ENCODE measurements around the gene ADCY5.

The ADCY5 gene

GRCh38 chr3:123291404-123291803 lies 157.5 kb downstream of the ADCY5 start:
- no peaks in the 10 kb centered on the region for H3K9me2 ChIP-seq (ENCODE audit: low read depth, low read length)
- no peak overlapping the region for H2AFZ ChIP-seq (ENCODE audit: low read length)
- no peaks in the 10 kb centered on the region for H3F3A ChIP-seq (ENCODE audit: insufficient read depth, low read length)
- no peaks in the 10 kb centered on the region for H4K20me1 ChIP-seq (ENCODE audit: insufficient read depth, low read length)
- no peak overlapping the region for H3K9ac ChIP-seq (ENCODE audit: low read length)
- H3K27me3 ChIP-seq (ENCODE audit: insufficient read depth, low read length), result 0 out of 2 replicates have a peak, but pooled peaks cover 11% of the 10 kb centered on the region
- no peaks in the 10 kb centered on the region for H3K79me2 ChIP-seq (ENCODE audit: insufficient read depth, low read length)
- H3K4me1 ChIP-seq (ENCODE audit: insufficient read depth, low read length, severe bottlenecking), result no peaks in the 10 kb centered on the region
- no peak overlapping the region for H3K4me2 ChIP-seq (ENCODE audit: low read length)
- TF ChIP-seq, protein P1, sequence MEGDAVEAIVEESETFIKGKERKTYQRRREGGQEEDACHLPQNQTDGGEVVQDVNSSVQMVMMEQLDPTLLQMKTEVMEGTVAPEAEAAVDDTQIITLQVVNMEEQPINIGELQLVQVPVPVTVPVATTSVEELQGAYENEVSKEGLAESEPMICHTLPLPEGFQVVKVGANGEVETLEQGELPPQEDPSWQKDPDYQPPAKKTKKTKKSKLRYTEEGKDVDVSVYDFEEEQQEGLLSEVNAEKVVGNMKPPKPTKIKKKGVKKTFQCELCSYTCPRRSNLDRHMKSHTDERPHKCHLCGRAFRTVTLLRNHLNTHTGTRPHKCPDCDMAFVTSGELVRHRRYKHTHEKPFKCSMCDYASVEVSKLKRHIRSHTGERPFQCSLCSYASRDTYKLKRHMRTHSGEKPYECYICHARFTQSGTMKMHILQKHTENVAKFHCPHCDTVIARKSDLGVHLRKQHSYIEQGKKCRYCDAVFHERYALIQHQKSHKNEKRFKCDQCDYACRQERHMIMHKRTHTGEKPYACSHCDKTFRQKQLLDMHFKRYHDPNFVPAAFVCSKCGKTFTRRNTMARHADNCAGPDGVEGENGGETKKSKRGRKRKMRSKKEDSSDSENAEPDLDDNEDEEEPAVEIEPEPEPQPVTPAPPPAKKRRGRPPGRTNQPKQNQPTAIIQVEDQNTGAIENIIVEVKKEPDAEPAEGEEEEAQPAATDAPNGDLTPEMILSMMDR (IDR thresholded peaks at IDR 0.05; ENCODE audit: low read length), result no peak
- TF ChIP-seq EZH2 (IDR thresholded peaks at IDR 0.05; ENCODE audit: borderline replicate concordance, low read length), result no peak
- no peak overlapping the region for H3K4me3 ChIP-seq (ENCODE audit: low read depth, low read length, poor library complexity, severe bottlenecking)
- H3K27ac ChIP-seq (ENCODE audit: low read depth, low read length, poor library complexity, severe bottlenecking), result no peak overlapping the region
- no peaks in the 10 kb centered on the region for H3K36me3 ChIP-seq (ENCODE audit: insufficient read depth, low read length)
- H3K9me3 ChIP-seq (ENCODE audit: low read length), result no peaks in the 10 kb centered on the region

- H3F3A ChIP-seq (ENCODE audit: insufficient read depth, low read length), result no peaks in the 10 kb centered on the region
- H3K4me2 ChIP-seq (ENCODE audit: low read length), result no peak overlapping the region
- no peak overlapping the region for H3K27ac ChIP-seq (ENCODE audit: low read depth, low read length, poor library complexity, severe bottlenecking)
- H3K4me3 ChIP-seq (ENCODE audit: low read depth, low read length, poor library complexity, severe bottlenecking), result no peak overlapping the region
- H3K9me3 ChIP-seq (ENCODE audit: low read length), result no peaks in the 10 kb centered on the region
- 0 out of 2 replicates have a peak, but pooled peaks cover 11% of the 10 kb centered on the region for H3K27me3 ChIP-seq (ENCODE audit: insufficient read depth, low read length)
- H3K9ac ChIP-seq (ENCODE audit: low read length), result no peak overlapping the region
- H2AFZ ChIP-seq (ENCODE audit: low read length), result no peak overlapping the region
- no peaks in the 10 kb centered on the region for H4K20me1 ChIP-seq (ENCODE audit: insufficient read depth, low read length)
- no peaks in the 10 kb centered on the region for H3K9me2 ChIP-seq (ENCODE audit: low read depth, low read length)
- no peaks in the 10 kb centered on the region for H3K36me3 ChIP-seq (ENCODE audit: insufficient read depth, low read length)
- no peak for TF ChIP-seq EZH2 (IDR thresholded peaks at IDR 0.05; ENCODE audit: borderline replicate concordance, low read length)
- TF ChIP-seq, protein P1 (IDR thresholded peaks at IDR 0.05; ENCODE audit: low read length), result no peak
- no peaks in the 10 kb centered on the region for H3K79me2 ChIP-seq (ENCODE audit: insufficient read depth, low read length)
- no peaks in the 10 kb centered on the region for H3K4me1 ChIP-seq (ENCODE audit: insufficient read depth, low read length, severe bottlenecking)
These were observed 157.9 kb downstream of the ADCY5 start for GRCh38 chr3:123290962-123291361.

DNA sequence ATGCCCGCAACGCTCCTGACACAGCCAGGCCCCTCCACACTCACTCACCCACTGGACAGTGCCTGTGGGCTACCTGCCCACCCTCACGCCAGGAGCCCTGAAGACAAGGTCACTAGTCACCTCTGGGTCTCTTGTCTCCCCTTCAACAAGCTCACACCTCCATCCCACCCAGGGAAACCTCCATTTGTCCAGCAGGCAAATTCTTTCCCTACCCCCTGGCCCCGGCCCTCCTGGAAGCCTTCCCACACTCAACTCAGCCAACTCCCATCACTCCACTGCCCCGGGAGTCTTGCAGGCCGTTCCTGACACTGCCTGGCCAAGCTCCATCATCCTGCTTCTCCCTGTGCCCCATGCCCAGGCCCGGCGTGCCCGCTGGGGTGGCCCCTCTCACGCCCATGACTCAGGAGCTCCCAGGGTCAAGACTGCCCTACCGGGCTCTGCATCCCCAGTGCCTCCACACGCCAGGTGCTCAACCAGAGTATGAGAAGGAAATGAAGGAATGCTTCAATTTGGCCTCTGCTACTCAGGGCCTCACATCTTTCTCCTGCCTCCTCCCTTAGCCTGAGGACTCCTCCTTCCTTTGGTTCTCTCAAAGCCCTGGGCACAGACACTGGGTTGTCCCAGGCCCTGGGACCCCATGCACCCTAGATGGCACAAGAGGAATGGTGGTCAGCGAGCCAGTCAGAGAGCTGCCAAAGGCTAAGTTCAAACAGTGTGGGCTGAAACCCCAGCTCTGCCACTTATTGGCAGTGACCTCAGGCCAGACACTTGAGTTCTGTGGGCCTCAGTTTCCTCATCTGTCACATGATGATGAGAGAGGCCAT lies 158.6 kb downstream of the ADCY5 start:
- H3F3A ChIP-seq (ENCODE audit: insufficient read depth, low read length), result no peaks in the 10 kb centered on the region
- no peak overlapping the region for H3K4me3 ChIP-seq (ENCODE audit: low read depth, low read length, poor library complexity, severe bottlenecking)
- H3K9ac ChIP-seq (ENCODE audit: low read length), result no peak overlapping the region
- no peaks in the 10 kb centered on the region for H3K79me2 ChIP-seq (ENCODE audit: insufficient read depth, low read length)
- no peaks in the 10 kb centered on the region for H4K20me1 ChIP-seq (ENCODE audit: insufficient read depth, low read length)
- H3K27me3 ChIP-seq (ENCODE audit: insufficient read depth, low read length), result 0 out of 2 replicates have a peak, but pooled peaks cover 11% of the 10 kb centered on the region
- no peak for TF ChIP-seq EZH2 (IDR thresholded peaks at IDR 0.05; ENCODE audit: borderline replicate concordance, low read length)
- TF ChIP-seq, protein P1 (IDR thresholded peaks at IDR 0.05; ENCODE audit: low read length), result no peak
- no peaks in the 10 kb centered on the region for H3K9me2 ChIP-seq (ENCODE audit: low read depth, low read length)
- no peaks in the 10 kb centered on the region for H3K4me1 ChIP-seq (ENCODE audit: insufficient read depth, low read length, severe bottlenecking)
- no peak overlapping the region for H3K27ac ChIP-seq (ENCODE audit: low read depth, low read length, poor library complexity, severe bottlenecking)
- H3K36me3 ChIP-seq (ENCODE audit: insufficient read depth, low read length), result no peaks in the 10 kb centered on the region
- no peaks in the 10 kb centered on the region for H3K9me3 ChIP-seq (ENCODE audit: low read length)
- no peak overlapping the region for H3K4me2 ChIP-seq (ENCODE audit: low read length)
- H2AFZ ChIP-seq (ENCODE audit: low read length), result no peak overlapping the region

Measured in OCI-LY1 (cell line).